B cell (primary cell): ENCODE measurements around the gene SMIM5. TPM values are rescaled to one million over a fixed set of nuclear protein-coding genes. Genes with fewer than 3 reads are reported as not detected.
A peak's percentile ranks its signal among the peaks of the same experiment; 100 is the strongest.

Experiments used
- ATAC-seq: fragments of 200-7000 bp; cut with Tn5 transposase; one replicate; pipeline ENCODE4 v1.10.0; 2021; ENCODE audit warnings: low read depth, mild to moderate bottlenecking, moderate number of reproducible peaks, moderate library complexity
- CTCF ChIA-PET: fragments of 350-600 bp; sonication (Branson Sonifier 250); formaldehyde crosslinking; loops from one replicate; lab custom pipeline; 2021; ENCODE audit warnings: antibody characterized with exemption, inconsistent platforms; lab: Charles Lee
- POLR2A ChIA-PET: fragments of 350-600 bp; sonication (Branson Sonifier 250); formaldehyde crosslinking; loops from one replicate; lab custom pipeline; 2021; ENCODE audit warnings: antibody characterized with exemption; lab: Charles Lee
- DNase-seq: peaks from one replicate; pipeline ENCODE4 v3.0.0; 2013
- H2AFZ ChIP-seq: 2 replicates; pipeline ENCODE4 v1.6.1; 2012; ENCODE audit warnings: mild to moderate bottlenecking, low read depth, low read length; ENCODE audit not compliant: insufficient read depth, poor library complexity, severe bottlenecking
- H3K27ac ChIP-seq, 2 donors: 1 replicate in 1 of 2; 2 replicates in 1 of 2; pipeline ENCODE4 v1.5.1; 2012 to 2013; ENCODE audit warnings: low read length in 2 of 2, mild to moderate bottlenecking in 2 of 2, moderate library complexity in 1 of 2
- H3K27me3 ChIP-seq, 4 experiments: fragments of 200-600 bp in 1 of 4; sonication (generic) in 1 of 4; replicated peaks in 1 of 4; 1 replicate in 2 of 4; 2 replicates in 2 of 4; pipeline versions ENCODE4 v1.6.1 to v1.7.0; 2013 to 2016; ENCODE audit warnings: low read length in 3 of 4, mild to moderate bottlenecking in 2 of 4, mixed read lengths in 1 of 4, moderate library complexity in 1 of 4; ENCODE audit not compliant: insufficient read depth in 4 of 4, control insufficient read depth in 3 of 4; ENCODE audit errors: control extremely low read depth in 1 of 4
- H3K36me3 ChIP-seq, 2 experiments: replicated peaks in 1 of 2; 1 replicate in 1 of 2; 2 replicates in 1 of 2; pipeline versions ENCODE4 v1.6.1 to v1.7.1; 2013; ENCODE audit warnings: low read length in 1 of 2; ENCODE audit not compliant: insufficient read depth in 2 of 2, control insufficient read depth in 1 of 2; ENCODE audit errors: control extremely low read depth in 1 of 2, extremely low read depth in 1 of 2
- H3K4me1 ChIP-seq, 2 donors: fragments of 200-600 bp in 1 of 2; sonication (generic) in 1 of 2; 1 replicate in 1 of 2; 2 replicates in 1 of 2; pipeline versions ENCODE4 v1.5.1 to v1.6.1; 2013 to 2017; ENCODE audit warnings: low read length in 2 of 2; ENCODE audit not compliant: control insufficient read depth in 2 of 2, insufficient read depth in 2 of 2
- H3K4me2 ChIP-seq: replicated peaks from 2 replicates; pipeline ENCODE3; 2012; ENCODE audit warnings: mild to moderate bottlenecking, low read depth, low read length; ENCODE audit not compliant: poor library complexity, severe bottlenecking
- H3K4me3 ChIP-seq, 5 experiments: fragments of 200-600 bp in 1 of 5; sonication (generic) in 1 of 5; 1 replicate in 3 of 5; 2 replicates in 2 of 5; pipeline versions ENCODE4 v1.5.1 to v1.7.0; 2011 to 2016; ENCODE audit warnings: low read length in 4 of 5, mild to moderate bottlenecking in 4 of 5, low read depth in 2 of 5, control low read depth in 1 of 5, moderate library complexity in 1 of 5; ENCODE audit not compliant: insufficient read depth in 1 of 5; ENCODE audit errors: control extremely low read depth in 1 of 5, extremely low read depth in 1 of 5
- H3K79me2 ChIP-seq: fragments of 200-600 bp; sonication (generic); one replicate; pipeline ENCODE4 v1.6.0; 2016; ENCODE audit warnings: low read length; ENCODE audit not compliant: control insufficient read depth, insufficient read depth
- H3K9ac ChIP-seq: fragments of 200-600 bp; sonication (generic); 2 replicates; pipeline ENCODE4 v1.6.1; 2017; ENCODE audit warnings: mild to moderate bottlenecking, low read length, moderate library complexity
- H3K9me3 ChIP-seq, 3 donors: one replicate each; pipeline versions ENCODE4 v1.6.1 to v1.7.1; 2013; ENCODE audit warnings: low read length in 2 of 3; ENCODE audit not compliant: control insufficient read depth in 2 of 3, insufficient read depth in 1 of 3; ENCODE audit errors: control extremely low read depth in 1 of 3
- H4K20me1 ChIP-seq: 2 replicates; pipeline ENCODE4 v1.6.0; 2012; ENCODE audit warnings: mild to moderate bottlenecking, low read length; ENCODE audit not compliant: insufficient read depth, control insufficient read depth, poor library complexity, severe bottlenecking
- H3K27ac Mint-ChIP-seq: one replicate; pipeline ENCODE4 v1.8.0; 2021; ENCODE audit warnings: mixed read lengths
- H3K27me3 Mint-ChIP-seq: one replicate; pipeline ENCODE4 v1.8.0; 2021; ENCODE audit warnings: mixed read lengths
- H3K4me1 Mint-ChIP-seq: one replicate; pipeline ENCODE4 v1.8.0; 2021; ENCODE audit warnings: mixed read lengths
- H3K4me3 Mint-ChIP-seq: one replicate; pipeline ENCODE4 v1.8.0; 2021; ENCODE audit warnings: mixed read lengths
- H3K9me3 Mint-ChIP-seq: one replicate; pipeline ENCODE4 v1.8.0; 2022; ENCODE audit warnings: mixed read lengths; ENCODE audit not compliant: insufficient read depth
- CTCF ChIP-seq: fragments of 200-600 bp; IDR thresholded peaks from one replicate; pipeline ENCODE4 v1.8.0; 2022; ENCODE audit warnings: antibody characterized with exemption, mild to moderate bottlenecking
- EZH2 ChIP-seq: IDR thresholded peaks from 2 replicates; pipeline ENCODE4 v1.6.1; 2012; ENCODE audit warnings: borderline replicate concordance, low read depth, mild to moderate bottlenecking, moderate library complexity, low read length; ENCODE audit not compliant: insufficient read depth, poor library complexity, severe bottlenecking
- WGBS: methylation state at CpG from one replicate; pipeline ENCODE4 v1.1.5; 2013; ENCODE audit warnings: missing lambda C conversion rate; ENCODE audit not compliant: insufficient coverage; 5-methylcytosine and 5-hydroxymethylcytosine counted together
- intact Hi-C: fragments of 100-400 bp; cut with micrococcal nuclease; formaldehyde crosslinking; loops from one replicate; pipeline ENCODE4 v1.10.0; 2022
- polyA plus RNA-seq: library from polyadenylated mRNA; depleted of rRNA; stranded (reverse); fragments of >200 nt; gene quantifications from 2 replicates; pipeline ENCODE4 v1.2.3, GENCODE V29; 2012
- total RNA-seq, 2 donors: library from RNA; stranded (reverse); fragments of 120-200 nt in 1 of 2; gene quantifications; 1 replicate in 1 of 2; 2 replicates in 1 of 2; pipeline versions ENCODE4 v1.2.3 to v1.2.4, GENCODE V29; 2013 to 2022

SMIM5 gene
- total and polyA plus RNA-seq, 2 donors (not counting 1 experiment from before 2014, with no cell fraction given) = 0.62 to 7.6 TPM

- peaks cover 0 to 31% of the 10 kb centered on the region in 2 experiments for H3K36me3 ChIP-seq
- peak overlapping the region; percentile 50 for H3K27ac Mint-ChIP-seq
- intact Hi-C loops = loop anchor here (10.0 kb wide), 2 partner anchors 192 to 368 kb away; partner anchors contain the start of gene WBP2
Measured at GRCh38 chr17:75662511-75662910, 29.3 kb downstream of the SMIM5 start.

More at GRCh38 chr17:75662511-75662910, 29.3 kb downstream of the SMIM5 start:
- ChIA-PET CTCF (interaction anchor here (0.6 to 1.9 kb wide), 6 partner anchors 9 to 235 kb away, joined by 3 to 12 read pairs (median 4); partner anchors contain the start of gene SMIM5), POLR2A (no interaction called here)
- 94% methylated on average over 4 of the region's 9 CpGs for whole genome bisulfite sequencing
- H3K4me1 Mint-ChIP-seq = peaks cover 29% of the 10 kb centered on the region
- no peaks in the 10 kb centered on the region for H3K27me3 Mint-ChIP-seq
- H3K27ac ChIP-seq = no peak overlapping the region
- H3K9me3 Mint-ChIP-seq = no peaks in the 10 kb centered on the region
- H3K4me2 ChIP-seq = no peak overlapping the region
- no peak overlapping the region for H3K4me3 ChIP-seq
- DNase-seq (no peak), ATAC-seq (no peak)
- no peak overlapping the region for H3K4me3 Mint-ChIP-seq
- peaks cover 0 to 5% (median 2%) of the 10 kb centered on the region in 3 donors for H3K9me3 ChIP-seq
- H4K20me1 ChIP-seq = no peaks in the 10 kb centered on the region
- H2AFZ ChIP-seq = no peak overlapping the region
- H3K79me2 ChIP-seq = peaks cover 17% of the 10 kb centered on the region
- no peaks in the 10 kb centered on the region for H3K27me3 ChIP-seq
- no peak for TF ChIP-seq CTCF
- no peak for TF ChIP-seq EZH2
- H3K9ac ChIP-seq = no peak overlapping the region
- peaks cover 31 to 36% of the 10 kb centered on the region in 2 donors for H3K4me1 ChIP-seq
